ENCODE results near the gene PRRX2. TPM values are rescaled to one million over a fixed set of nuclear protein-coding genes. Genes with fewer than 3 reads are reported as not detected.

Gene PRRX2
- total RNA-seq, 1 experiment from 2014 or later, result 10.7 TPM

DNA sequence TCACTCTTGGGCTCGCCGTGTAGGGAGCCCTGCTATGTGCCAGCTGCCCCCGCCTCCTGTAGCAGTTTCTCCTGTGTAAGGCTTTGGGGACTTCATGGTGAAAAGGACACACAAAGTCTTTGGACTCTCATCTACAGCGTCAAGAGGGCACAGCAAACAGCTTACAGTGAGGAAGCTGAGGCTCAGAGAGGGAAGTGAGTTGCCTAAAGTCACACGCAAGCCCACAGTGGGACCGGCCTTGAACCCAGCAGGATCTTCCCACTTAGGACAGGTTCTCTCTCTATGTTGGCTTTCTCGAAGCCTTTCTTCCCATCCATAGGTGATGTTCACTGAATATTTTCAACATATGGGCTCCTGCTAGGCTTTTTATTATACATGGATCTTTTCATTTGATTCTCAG, 9.8 kb upstream of the PRRX2 start (continued):
- TF ChIP-seq, protein P1, sequence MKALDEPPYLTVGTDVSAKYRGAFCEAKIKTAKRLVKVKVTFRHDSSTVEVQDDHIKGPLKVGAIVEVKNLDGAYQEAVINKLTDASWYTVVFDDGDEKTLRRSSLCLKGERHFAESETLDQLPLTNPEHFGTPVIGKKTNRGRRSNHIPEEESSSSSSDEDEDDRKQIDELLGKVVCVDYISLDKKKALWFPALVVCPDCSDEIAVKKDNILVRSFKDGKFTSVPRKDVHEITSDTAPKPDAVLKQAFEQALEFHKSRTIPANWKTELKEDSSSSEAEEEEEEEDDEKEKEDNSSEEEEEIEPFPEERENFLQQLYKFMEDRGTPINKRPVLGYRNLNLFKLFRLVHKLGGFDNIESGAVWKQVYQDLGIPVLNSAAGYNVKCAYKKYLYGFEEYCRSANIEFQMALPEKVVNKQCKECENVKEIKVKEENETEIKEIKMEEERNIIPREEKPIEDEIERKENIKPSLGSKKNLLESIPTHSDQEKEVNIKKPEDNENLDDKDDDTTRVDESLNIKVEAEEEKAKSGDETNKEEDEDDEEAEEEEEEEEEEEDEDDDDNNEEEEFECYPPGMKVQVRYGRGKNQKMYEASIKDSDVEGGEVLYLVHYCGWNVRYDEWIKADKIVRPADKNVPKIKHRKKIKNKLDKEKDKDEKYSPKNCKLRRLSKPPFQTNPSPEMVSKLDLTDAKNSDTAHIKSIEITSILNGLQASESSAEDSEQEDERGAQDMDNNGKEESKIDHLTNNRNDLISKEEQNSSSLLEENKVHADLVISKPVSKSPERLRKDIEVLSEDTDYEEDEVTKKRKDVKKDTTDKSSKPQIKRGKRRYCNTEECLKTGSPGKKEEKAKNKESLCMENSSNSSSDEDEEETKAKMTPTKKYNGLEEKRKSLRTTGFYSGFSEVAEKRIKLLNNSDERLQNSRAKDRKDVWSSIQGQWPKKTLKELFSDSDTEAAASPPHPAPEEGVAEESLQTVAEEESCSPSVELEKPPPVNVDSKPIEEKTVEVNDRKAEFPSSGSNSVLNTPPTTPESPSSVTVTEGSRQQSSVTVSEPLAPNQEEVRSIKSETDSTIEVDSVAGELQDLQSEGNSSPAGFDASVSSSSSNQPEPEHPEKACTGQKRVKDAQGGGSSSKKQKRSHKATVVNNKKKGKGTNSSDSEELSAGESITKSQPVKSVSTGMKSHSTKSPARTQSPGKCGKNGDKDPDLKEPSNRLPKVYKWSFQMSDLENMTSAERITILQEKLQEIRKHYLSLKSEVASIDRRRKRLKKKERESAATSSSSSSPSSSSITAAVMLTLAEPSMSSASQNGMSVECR (CRISPR knock-in tag; IDR thresholded peaks at IDR 0.05; ENCODE audit: borderline replicate concordance), result no peak
- TF ChIP-seq ZBTB21 (CRISPR knock-in tag; IDR thresholded peaks at IDR 0.05; ENCODE audit: borderline replicate concordance) (no peak), GRHL2 (CRISPR knock-in tag; IDR thresholded peaks at IDR 0.05; ENCODE audit: insufficient replicate concordance, severe bottlenecking) (no peak)
- TF ChIP-seq, protein P2, sequence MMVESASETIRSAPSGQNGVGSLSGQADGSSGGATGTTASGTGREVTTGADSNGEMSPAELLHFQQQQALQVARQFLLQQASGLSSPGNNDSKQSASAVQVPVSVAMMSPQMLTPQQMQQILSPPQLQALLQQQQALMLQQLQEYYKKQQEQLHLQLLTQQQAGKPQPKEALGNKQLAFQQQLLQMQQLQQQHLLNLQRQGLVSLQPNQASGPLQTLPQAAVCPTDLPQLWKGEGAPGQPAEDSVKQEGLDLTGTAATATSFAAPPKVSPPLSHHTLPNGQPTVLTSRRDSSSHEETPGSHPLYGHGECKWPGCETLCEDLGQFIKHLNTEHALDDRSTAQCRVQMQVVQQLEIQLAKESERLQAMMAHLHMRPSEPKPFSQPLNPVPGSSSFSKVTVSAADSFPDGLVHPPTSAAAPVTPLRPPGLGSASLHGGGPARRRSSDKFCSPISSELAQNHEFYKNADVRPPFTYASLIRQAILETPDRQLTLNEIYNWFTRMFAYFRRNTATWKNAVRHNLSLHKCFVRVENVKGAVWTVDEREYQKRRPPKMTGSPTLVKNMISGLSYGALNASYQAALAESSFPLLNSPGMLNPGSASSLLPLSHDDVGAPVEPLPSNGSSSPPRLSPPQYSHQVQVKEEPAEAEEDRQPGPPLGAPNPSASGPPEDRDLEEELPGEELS (CRISPR knock-in tag; IDR thresholded peaks at IDR 0.05), result no peak

DNA sequence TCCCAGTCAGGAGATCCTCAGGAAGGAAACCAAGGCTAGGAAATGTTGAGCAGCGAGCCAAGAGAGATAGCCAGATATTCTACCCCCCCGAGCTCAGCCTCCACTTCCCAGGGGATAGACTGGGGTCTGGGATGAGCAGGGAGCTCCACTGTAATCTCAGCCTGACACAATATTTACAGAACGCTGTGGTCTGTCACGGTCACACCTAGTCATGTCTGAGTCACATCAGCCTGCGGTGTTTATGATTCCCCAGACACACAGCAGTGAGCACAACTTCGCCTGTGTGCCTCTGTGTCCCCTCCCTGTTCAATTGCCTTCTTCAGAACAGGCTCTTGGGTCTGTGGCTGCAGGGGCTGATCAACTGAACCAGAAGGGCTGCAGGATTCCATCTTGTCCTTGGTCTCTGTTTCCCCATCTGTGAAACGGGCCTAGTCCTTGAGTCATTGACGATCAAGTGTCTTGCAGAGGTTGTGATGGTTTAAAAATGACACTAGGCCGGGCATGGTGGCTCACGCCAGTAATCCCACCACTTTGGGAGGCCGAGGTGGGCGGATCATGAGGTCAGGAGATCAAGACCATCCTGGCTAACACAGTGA, 8.6 kb upstream of the PRRX2 start:
- ChIA-PET CTCF (interaction anchor here (1.0 to 2.4 kb wide), 4 partner anchors 15 to 85 kb away, joined by 3 to 10 read pairs (median 4); partner anchors contain the start of gene ASB6), POLR2A (no interaction called here)
- ATAC-seq (no peak), DNase-seq (ENCODE audit: low spot score) (no peak)
- Mint-ChIP-seq H3K27me3 (ENCODE audit: low read depth) (peaks cover 6% of the 10 kb centered on the region), H3K4me3 (no peak overlapping the region), H3K4me1 (no peaks in the 10 kb centered on the region), H3K36me3 (no peaks in the 10 kb centered on the region), H3K27ac (no peak overlapping the region), H3K9me3 (no peaks in the 10 kb centered on the region)
- TF ChIP-seq GRHL2 (CRISPR knock-in tag; IDR thresholded peaks at IDR 0.05; ENCODE audit: insufficient replicate concordance, severe bottlenecking) (no peak), TEAD4 (CRISPR knock-in tag; IDR thresholded peaks at IDR 0.05) (no peak), NFYB (CRISPR knock-in tag; conservative IDR thresholded peaks at IDR 0.05; ENCODE audit: low read depth) (no peak), GABPB1 (CRISPR knock-in tag; IDR thresholded peaks at IDR 0.05) (no peak), SP1 (CRISPR knock-in tag; conservative IDR thresholded peaks at IDR 0.05) (no peak), RELA (CRISPR knock-in tag; IDR thresholded peaks at IDR 0.05; ENCODE audit: borderline replicate concordance) (no peak)
- TF ChIP-seq, protein P1 (CRISPR knock-in tag; IDR thresholded peaks at IDR 0.05; ENCODE audit: borderline replicate concordance), result no peak
- TF ChIP-seq, protein P3, sequence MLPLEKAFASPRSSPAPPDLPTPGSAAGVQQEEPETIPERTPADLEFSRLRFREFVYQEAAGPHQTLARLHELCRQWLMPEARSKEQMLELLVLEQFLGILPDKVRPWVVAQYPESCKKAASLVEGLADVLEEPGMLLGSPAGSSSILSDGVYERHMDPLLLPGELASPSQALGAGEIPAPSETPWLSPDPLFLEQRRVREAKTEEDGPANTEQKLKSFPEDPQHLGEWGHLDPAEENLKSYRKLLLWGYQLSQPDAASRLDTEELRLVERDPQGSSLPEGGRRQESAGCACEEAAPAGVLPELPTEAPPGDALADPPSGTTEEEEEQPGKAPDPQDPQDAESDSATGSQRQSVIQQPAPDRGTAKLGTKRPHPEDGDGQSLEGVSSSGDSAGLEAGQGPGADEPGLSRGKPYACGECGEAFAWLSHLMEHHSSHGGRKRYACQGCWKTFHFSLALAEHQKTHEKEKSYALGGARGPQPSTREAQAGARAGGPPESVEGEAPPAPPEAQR (CRISPR knock-in tag; IDR thresholded peaks at IDR 0.05), result no peak
- TF ChIP-seq, protein P4, sequence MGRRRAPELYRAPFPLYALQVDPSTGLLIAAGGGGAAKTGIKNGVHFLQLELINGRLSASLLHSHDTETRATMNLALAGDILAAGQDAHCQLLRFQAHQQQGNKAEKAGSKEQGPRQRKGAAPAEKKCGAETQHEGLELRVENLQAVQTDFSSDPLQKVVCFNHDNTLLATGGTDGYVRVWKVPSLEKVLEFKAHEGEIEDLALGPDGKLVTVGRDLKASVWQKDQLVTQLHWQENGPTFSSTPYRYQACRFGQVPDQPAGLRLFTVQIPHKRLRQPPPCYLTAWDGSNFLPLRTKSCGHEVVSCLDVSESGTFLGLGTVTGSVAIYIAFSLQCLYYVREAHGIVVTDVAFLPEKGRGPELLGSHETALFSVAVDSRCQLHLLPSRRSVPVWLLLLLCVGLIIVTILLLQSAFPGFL (CRISPR knock-in tag; IDR thresholded peaks at IDR 0.05; ENCODE audit: borderline replicate concordance), result no peak
- TF ChIP-seq, protein P5, sequence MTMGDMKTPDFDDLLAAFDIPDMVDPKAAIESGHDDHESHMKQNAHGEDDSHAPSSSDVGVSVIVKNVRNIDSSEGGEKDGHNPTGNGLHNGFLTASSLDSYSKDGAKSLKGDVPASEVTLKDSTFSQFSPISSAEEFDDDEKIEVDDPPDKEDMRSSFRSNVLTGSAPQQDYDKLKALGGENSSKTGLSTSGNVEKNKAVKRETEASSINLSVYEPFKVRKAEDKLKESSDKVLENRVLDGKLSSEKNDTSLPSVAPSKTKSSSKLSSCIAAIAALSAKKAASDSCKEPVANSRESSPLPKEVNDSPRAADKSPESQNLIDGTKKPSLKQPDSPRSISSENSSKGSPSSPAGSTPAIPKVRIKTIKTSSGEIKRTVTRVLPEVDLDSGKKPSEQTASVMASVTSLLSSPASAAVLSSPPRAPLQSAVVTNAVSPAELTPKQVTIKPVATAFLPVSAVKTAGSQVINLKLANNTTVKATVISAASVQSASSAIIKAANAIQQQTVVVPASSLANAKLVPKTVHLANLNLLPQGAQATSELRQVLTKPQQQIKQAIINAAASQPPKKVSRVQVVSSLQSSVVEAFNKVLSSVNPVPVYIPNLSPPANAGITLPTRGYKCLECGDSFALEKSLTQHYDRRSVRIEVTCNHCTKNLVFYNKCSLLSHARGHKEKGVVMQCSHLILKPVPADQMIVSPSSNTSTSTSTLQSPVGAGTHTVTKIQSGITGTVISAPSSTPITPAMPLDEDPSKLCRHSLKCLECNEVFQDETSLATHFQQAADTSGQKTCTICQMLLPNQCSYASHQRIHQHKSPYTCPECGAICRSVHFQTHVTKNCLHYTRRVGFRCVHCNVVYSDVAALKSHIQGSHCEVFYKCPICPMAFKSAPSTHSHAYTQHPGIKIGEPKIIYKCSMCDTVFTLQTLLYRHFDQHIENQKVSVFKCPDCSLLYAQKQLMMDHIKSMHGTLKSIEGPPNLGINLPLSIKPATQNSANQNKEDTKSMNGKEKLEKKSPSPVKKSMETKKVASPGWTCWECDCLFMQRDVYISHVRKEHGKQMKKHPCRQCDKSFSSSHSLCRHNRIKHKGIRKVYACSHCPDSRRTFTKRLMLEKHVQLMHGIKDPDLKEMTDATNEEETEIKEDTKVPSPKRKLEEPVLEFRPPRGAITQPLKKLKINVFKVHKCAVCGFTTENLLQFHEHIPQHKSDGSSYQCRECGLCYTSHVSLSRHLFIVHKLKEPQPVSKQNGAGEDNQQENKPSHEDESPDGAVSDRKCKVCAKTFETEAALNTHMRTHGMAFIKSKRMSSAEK (CRISPR knock-in tag; IDR thresholded peaks at IDR 0.05; ENCODE audit: borderline replicate concordance), result no peak

Data from WTC11 (cell line).